ENCODE results near the gene ELL2.
"Not testable (repeated sequence)": the region's sequence is repeated elsewhere in the genome, so short reads cannot be mapped to it uniquely, and the experiment has no call there.

- not testable (repeated sequence) for TF ChIP-seq CTCF, POLR2A, POLR2AphosphoS5 (IDR thresholded peaks at IDR 0.05)
These were observed 34.4 kb downstream of the ELL2 start for GRCh38 chr5:95927300-95927699.
